ENCODE data around the gene EEF1AKMT2.

DNA sequence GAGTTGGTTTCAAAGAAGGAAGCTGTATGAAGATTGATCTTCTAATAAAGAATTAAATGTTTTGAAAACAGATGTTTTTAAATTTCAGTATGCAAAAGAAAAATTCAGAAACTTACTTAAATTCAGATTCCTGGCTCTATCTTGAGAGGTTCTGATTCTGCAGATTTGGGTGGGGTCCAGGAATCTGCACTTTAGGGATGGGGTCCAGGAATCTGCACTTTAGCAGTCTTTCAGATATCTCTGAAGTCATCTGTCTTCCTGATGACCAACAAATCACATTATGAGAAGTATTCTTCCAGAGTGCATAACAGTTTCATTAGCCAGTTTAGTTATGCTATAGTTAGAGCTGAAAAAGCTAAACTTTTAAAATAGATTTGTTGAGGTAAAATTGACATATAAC is 34.0 kb upstream of the EEF1AKMT2 start:
- TF ChIP-seq, protein P1, sequence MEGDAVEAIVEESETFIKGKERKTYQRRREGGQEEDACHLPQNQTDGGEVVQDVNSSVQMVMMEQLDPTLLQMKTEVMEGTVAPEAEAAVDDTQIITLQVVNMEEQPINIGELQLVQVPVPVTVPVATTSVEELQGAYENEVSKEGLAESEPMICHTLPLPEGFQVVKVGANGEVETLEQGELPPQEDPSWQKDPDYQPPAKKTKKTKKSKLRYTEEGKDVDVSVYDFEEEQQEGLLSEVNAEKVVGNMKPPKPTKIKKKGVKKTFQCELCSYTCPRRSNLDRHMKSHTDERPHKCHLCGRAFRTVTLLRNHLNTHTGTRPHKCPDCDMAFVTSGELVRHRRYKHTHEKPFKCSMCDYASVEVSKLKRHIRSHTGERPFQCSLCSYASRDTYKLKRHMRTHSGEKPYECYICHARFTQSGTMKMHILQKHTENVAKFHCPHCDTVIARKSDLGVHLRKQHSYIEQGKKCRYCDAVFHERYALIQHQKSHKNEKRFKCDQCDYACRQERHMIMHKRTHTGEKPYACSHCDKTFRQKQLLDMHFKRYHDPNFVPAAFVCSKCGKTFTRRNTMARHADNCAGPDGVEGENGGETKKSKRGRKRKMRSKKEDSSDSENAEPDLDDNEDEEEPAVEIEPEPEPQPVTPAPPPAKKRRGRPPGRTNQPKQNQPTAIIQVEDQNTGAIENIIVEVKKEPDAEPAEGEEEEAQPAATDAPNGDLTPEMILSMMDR (conservative IDR thresholded peaks at IDR 0.05 in 1 of 2, IDR thresholded peaks at IDR 0.05 in 1 of 2; ENCODE audit: low read depth in 1 of 2, low read length in 2 of 2), result no peak
- TF ChIP-seq EZH2 (IDR thresholded peaks at IDR 0.05; ENCODE audit: low read length, missing control alignments), result no peak

Data from fibroblast of lung (primary cell).